Upper lobe of left lung (tissue), 6 donors: ENCODE data around the gene PPA1. TPM values are rescaled to one million over a fixed set of nuclear protein-coding genes. Genes with fewer than 3 reads are reported as not detected.
"Not testable (repeated sequence)": the region's sequence is repeated elsewhere in the genome, so short reads cannot be mapped to it uniquely, and the experiment has no call there.

Experiments
- ATAC-seq, 2 donors: fragments of 200-7000 bp; cut with Tn5 transposase; one replicate each; pipeline ENCODE4 v1.9.1; 2022; ENCODE audit warnings: mild to moderate bottlenecking in 2 of 2, moderate library complexity in 2 of 2; ENCODE audit not compliant: low FRiP score in 2 of 2
- DNase-seq, 2 donors: peaks; one replicate each; pipeline ENCODE4 v3.0.0-alpha.2; 2019 to 2020
- H3K27ac ChIP-seq, 4 donors: fragments of 200-600 bp; sonication (generic); one replicate each; pipeline ENCODE4 v1.5.1; 2016 to 2019
- H3K27me3 ChIP-seq, 4 donors: fragments of 200-600 bp; sonication (generic); one replicate each; pipeline ENCODE4 v1.5.1; 2017 to 2019
- H3K36me3 ChIP-seq, 4 donors: fragments of 200-600 bp; sonication (generic); one replicate each; pipeline ENCODE4 v1.5.1; 2016 to 2019
- H3K4me1 ChIP-seq, 4 donors: fragments of 200-600 bp; sonication (generic); one replicate each; pipeline ENCODE4 v1.5.1; 2018 to 2019
- H3K4me3 ChIP-seq, 4 donors: fragments of 200-600 bp; sonication (generic); one replicate each; pipeline ENCODE4 v1.5.1; 2017 to 2019; ENCODE audit warnings: mild to moderate bottlenecking in 2 of 4, moderate library complexity in 1 of 4
- H3K9me3 ChIP-seq, 4 donors: fragments of 200-600 bp; sonication (generic); one replicate each; pipeline ENCODE4 v1.5.1; 2018 to 2019
- CTCF ChIP-seq, 6 experiments: fragments of 450-650 bp in 4 of 6; fragments of 200-600 bp in 2 of 6; sonication (generic) in 2 of 6; IDR thresholded peaks; one replicate each; pipeline ENCODE4 v1.5.1; 2016 to 2019; ENCODE audit warnings: antibody characterized with exemption in 6 of 6
- EP300 ChIP-seq, 4 donors: sonication (generic); formaldehyde crosslinking; IDR thresholded peaks; one replicate each; pipeline ENCODE4 v1.5.1; 2017; ENCODE audit warnings: antibody characterized with exemption in 4 of 4, control low read depth in 2 of 4
- POLR2A ChIP-seq, 4 donors: fragments of 450-650 bp; IDR thresholded peaks; one replicate each; pipeline ENCODE4 v1.5.1; 2016 to 2017; ENCODE audit warnings: antibody characterized with exemption in 4 of 4, mild to moderate bottlenecking in 2 of 4
- POLR2AphosphoS5 ChIP-seq, 2 donors: sonication (generic); formaldehyde crosslinking; IDR thresholded peaks; one replicate each; pipeline ENCODE4 v1.5.1; 2017; ENCODE audit warnings: antibody characterized with exemption in 2 of 2
- WGBS, 2 donors: methylation state at CpG; one replicate each; pipeline ENCODE4 v1.1.5; 2017 to 2018; 5-methylcytosine and 5-hydroxymethylcytosine counted together
- total RNA-seq, 6 donors: library from RNA; depleted of rRNA in 4 of 6; stranded (reverse); fragments of >200 nt in 4 of 6; gene quantifications; one replicate each; pipeline versions ENCODE4 v1.1.0 to v1.2.1, GENCODE V29; 2016 to 2021
- donor health status: DM: no; HTN: no; CAD: no; lungs with moderate emphysema.
- donor health status: DM: no; HTN: yes; CAD: no; lungs with severe emphysema.

The PPA1 gene
- total RNA-seq, 6 donors from 2014 or later = 46.1 to 205 (median 154) TPM

DNA sequence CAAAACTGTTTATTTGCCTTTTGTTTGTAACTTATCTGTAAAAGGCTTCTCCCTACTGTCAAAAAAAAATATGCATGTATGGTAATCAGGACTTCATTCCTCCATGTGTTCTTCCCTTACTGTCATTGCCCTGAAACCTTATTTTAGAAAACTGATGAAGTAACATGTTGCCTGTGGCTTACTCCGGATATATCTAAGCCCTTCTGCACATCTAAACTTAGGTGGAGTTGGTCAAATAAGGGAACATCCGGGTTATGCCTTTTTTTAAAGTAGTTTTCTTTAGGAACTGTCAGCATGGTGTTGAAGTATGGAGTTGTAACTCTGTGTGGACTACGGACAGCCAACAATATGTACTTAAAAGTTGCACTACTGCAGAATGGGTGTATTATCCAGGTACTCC, 69.1 kb downstream of the PPA1 start:
- Histone ChIP-seq H3K27ac (no peak overlapping the region), H3K4me3 (no peak overlapping the region), H3K27me3 (no peaks in the 10 kb centered on the region), H3K4me1 (peaks cover 48 to 67% (median 57%) of the 10 kb centered on the region in 4 donors), H3K9me3 (no peaks in the 10 kb centered on the region), H3K36me3 (peaks cover 0 to 51% (median 12%) of the 10 kb centered on the region in 4 donors)
- no peak for DNase-seq
- TF ChIP-seq CTCF (IDR thresholded peaks at IDR 0.05) (no peak), POLR2AphosphoS5 (IDR thresholded peaks at IDR 0.05) (no peak)
- ATAC-seq = no peak
- 54 to 65% methylated on average over 3 of the region's 3 CpGs for WGBS, 2 donors

GRCh38 chr10:70163448-70163847, 69.8 kb downstream of the PPA1 start:
- Histone ChIP-seq H3K9me3 (no peaks in the 10 kb centered on the region), H3K4me3 (no peak overlapping the region), H3K27ac (peak overlapping the region in 1 of 4 donors; percentile 32), H3K36me3 (peaks cover 0 to 59% (median 12%) of the 10 kb centered on the region in 4 donors), H3K27me3 (no peaks in the 10 kb centered on the region), H3K4me1 (peaks cover 41 to 61% (median 50%) of the 10 kb centered on the region in 4 donors)
- TF ChIP-seq CTCF (IDR thresholded peaks at IDR 0.05) (no peak), POLR2A (IDR thresholded peaks at IDR 0.05) (no peak)
- DNase-seq (no peak), ATAC-seq (no peak)
- WGBS, 2 donors = 97% methylated on average over 4 of the region's 4 CpGs

DNA sequence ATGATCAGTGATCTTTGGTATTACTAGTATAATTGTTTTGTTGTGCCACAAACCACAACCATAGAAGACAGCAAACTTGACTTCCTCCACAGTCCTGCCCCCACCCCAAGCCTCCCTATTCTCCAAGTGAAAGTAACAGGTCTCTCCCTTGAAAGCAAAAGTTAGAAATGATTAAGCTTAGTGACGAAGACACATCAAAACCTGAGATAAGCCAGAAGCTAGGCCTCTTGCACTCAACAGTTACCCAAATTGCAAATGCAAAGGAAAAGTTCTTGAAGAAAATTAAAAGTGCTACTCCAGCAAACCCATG, 70.4 kb downstream of the PPA1 start:
- WGBS, 2 donors = 21 to 39% methylated on average over 1 of the region's 1 CpG
- no peak for ATAC-seq
- DNase-seq = no peak
- H3K4me3 ChIP-seq = no peak overlapping the region
- H3K9me3 ChIP-seq = no peaks in the 10 kb centered on the region
- no peaks in the 10 kb centered on the region for H3K27me3 ChIP-seq
- H3K36me3 ChIP-seq = peaks cover 0 to 65% (median 17%) of the 10 kb centered on the region in 4 donors
- H3K4me1 ChIP-seq = peaks cover 36 to 55% (median 45%) of the 10 kb centered on the region in 4 donors
- H3K27ac ChIP-seq = peak overlapping the region in 2 of 4 donors; percentile 10 to 32
- TF ChIP-seq POLR2AphosphoS5 (IDR thresholded peaks at IDR 0.05) (no peak), EP300 (IDR thresholded peaks at IDR 0.05) (no peak), POLR2A (IDR thresholded peaks at IDR 0.05) (no peak), CTCF (IDR thresholded peaks at IDR 0.05) (no peak)

- Histone ChIP-seq H3K27ac (peak overlapping the region in 2 of 4 donors; percentile 10 to 27), H3K36me3 (peaks cover 0 to 70% (median 20%) of the 10 kb centered on the region in 4 donors), H3K4me1 (peaks cover 31 to 49% (median 40%) of the 10 kb centered on the region in 4 donors), H3K27me3 (no peaks in the 10 kb centered on the region), H3K4me3 (no peak overlapping the region), H3K9me3 (no peaks in the 10 kb centered on the region)
- WGBS, 2 donors = 76 to 87% methylated on average over 2 of the region's 2 CpGs
- DNase-seq (no peak), ATAC-seq (no peak)
- TF ChIP-seq CTCF (IDR thresholded peaks at IDR 0.05) = no peak
Measured at GRCh38 chr10:70162151-70162891, 70.9 kb downstream of the PPA1 start.

DNA sequence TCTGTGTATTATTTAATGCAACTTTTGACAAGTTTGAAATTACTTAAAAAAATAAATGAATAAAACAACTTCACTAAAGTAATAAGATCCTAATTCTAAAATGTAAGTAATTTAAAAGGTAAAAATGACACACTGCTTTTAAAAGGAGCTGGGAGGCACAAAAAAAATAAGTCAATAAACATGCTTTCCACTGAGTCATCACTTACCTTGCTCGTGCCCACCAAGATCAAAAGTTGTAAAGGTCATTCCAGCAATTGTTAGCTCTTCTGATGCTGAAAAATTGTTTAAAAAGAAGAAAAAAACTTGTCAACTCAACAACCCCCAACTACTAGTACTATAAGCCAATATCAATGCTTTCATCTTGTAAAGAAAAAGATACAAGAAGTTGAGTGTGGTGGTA, 72.4 kb downstream of the PPA1 start:
- ATAC-seq = no peak
- TF ChIP-seq POLR2A (IDR thresholded peaks at IDR 0.05) (no peak), POLR2AphosphoS5 (IDR thresholded peaks at IDR 0.05) (no peak), CTCF (IDR thresholded peaks at IDR 0.05) (no peak), EP300 (IDR thresholded peaks at IDR 0.05) (no peak)

DNA sequence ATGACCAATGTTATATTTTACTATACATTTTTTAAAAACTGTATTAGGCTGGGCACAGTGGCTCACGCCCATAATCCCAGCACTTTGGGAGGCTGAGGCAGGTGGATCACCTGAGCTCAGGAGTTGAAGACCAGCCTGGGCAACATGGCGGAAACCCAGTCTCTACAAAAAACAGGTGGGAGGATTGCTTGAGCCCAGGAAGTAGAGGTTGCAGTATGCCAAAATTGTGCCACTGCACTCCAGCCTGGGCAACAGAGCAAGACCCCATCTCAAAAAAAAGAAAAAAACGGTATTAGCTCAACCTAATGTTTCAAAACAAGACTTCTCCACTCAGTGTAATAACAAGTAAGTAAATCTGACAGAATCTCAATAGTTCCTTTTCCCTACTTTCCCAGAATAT, 73.9 kb downstream of the PPA1 start:
- not testable (repeated sequence) for H3K9me3 ChIP-seq, H3K4me3 ChIP-seq, H3K27me3 ChIP-seq, ATAC-seq, DNase-seq, H3K27ac ChIP-seq
- 94 to 96% methylated on average over 3 of the region's 3 CpGs for WGBS, 2 donors
- Histone ChIP-seq H3K36me3 (peaks cover 15 to 83% (median 46%) of the 10 kb centered on the region in 4 donors), H3K4me1 (peaks cover 18 to 28% (median 23%) of the 10 kb centered on the region in 4 donors)

More for the DNA sequence above, 72.4 kb downstream of the PPA1 start:
- Histone ChIP-seq H3K36me3 (peaks cover 11 to 76% (median 33%) of the 10 kb centered on the region in 4 donors), H3K4me3 (no peak overlapping the region), H3K9me3 (no peaks in the 10 kb centered on the region), H3K27me3 (no peaks in the 10 kb centered on the region), H3K4me1 (peaks cover 19 to 36% (median 29%) of the 10 kb centered on the region in 4 donors), H3K27ac (no peak overlapping the region)
- WGBS, 2 donors = 63 to 68% methylated on average over 1 of the region's 1 CpG
- DNase-seq = no peak
